HepG2 (cell line): ENCODE measurements around the gene C5orf24. TPM values are rescaled to one million over a fixed set of nuclear protein-coding genes. Genes with fewer than 3 reads are reported as not detected.

Source experiments
- ATAC-seq: fragments of 200-7000 bp; cut with Tn5 transposase; 3 replicates; pipeline ENCODE4 v1.9.1; 2020; ENCODE audit warnings: mild to moderate bottlenecking, moderate library complexity
- BruUV-seq: library from RNA; stranded (reverse); fragments of 400-500 nt; replicated peaks from 2 replicates; lab custom pipeline; 2021; lab: Mats Ljungman, UMichigan
- CTCF ChIA-PET: fragments of 300-600 bp; formaldehyde crosslinking; extraction: SDS; loops from one replicate; lab custom pipeline; 2021; ENCODE audit warnings: low total read pairs, inconsistent platforms, low intra/inter-chr PET ratio; lab: Yijun Ruan, JAX
- POLR2A ChIA-PET: fragments of 350-600 bp; sonication (Branson Sonifier 250); formaldehyde crosslinking; loops from one replicate; lab custom pipeline; 2020; ENCODE audit warnings: antibody characterized with exemption, inconsistent platforms; lab: Yijun Ruan, JAX
- DNase-seq: peaks from one replicate; pipeline ENCODE4 v3.0.0-alpha.2; 2015; ENCODE audit warnings: low spot score
- FAIRE-seq: peaks from 3 replicates; lab custom pipeline; 2011; peaks lifted over from hg19 to GRCh38; lab: Jason Lieb, UNC
- H2AFZ ChIP-seq: one replicate; pipeline ENCODE4 v1.6.1; 2011; ENCODE audit warnings: low read length, inconsistent platforms
- H3K27ac ChIP-seq: fragments of 300-600 bp; 3 replicates; pipeline ENCODE4 v1.8.0; 2011; ENCODE audit warnings: mixed run types, mild to moderate bottlenecking, mixed read lengths, low read length, inconsistent platforms; ENCODE audit not compliant: insufficient read depth; ENCODE audit errors: extremely low read length
- H3K27me3 ChIP-seq, 2 experiments: fragments of 200-600 bp in 1 of 2; 2 replicates in 1 of 2; 3 replicates in 1 of 2; pipeline versions ENCODE4 v1.6.0 to v1.8.0; 2011; ENCODE audit warnings: low read length in 2 of 2, mild to moderate bottlenecking in 2 of 2, moderate library complexity in 2 of 2, inconsistent platforms in 1 of 2; ENCODE audit not compliant: insufficient read depth in 2 of 2, control insufficient read depth in 1 of 2
- H3K36me3 ChIP-seq, 2 experiments: fragments of 200-600 bp in 1 of 2; replicated peaks in 1 of 2; 2 replicates in 1 of 2; 3 replicates in 1 of 2; pipeline versions ENCODE4 v1.5.1 to v1.8.0; 2011; ENCODE audit warnings: low read length in 2 of 2, inconsistent platforms in 1 of 2; ENCODE audit not compliant: insufficient read depth in 2 of 2, control insufficient read depth in 1 of 2
- H3K4me1 ChIP-seq: 2 replicates; pipeline ENCODE4 v1.5.1; 2012; ENCODE audit warnings: low read length, inconsistent platforms; ENCODE audit not compliant: insufficient read depth
- H3K4me2 ChIP-seq: 2 replicates; pipeline ENCODE4 v1.6.0; 2011; ENCODE audit warnings: low read depth, low read length, inconsistent platforms
- H3K4me3 ChIP-seq, 3 experiments: fragments of 200-600 bp in 1 of 3; sonication (generic), shearing (Covaris generic) in 1 of 3; replicated peaks in 1 of 3; 2 replicates each; pipeline ENCODE4 v1.5.1; 2011 to 2016; ENCODE audit warnings: low read length in 3 of 3, inconsistent platforms in 2 of 3, low read depth in 2 of 3, mild to moderate bottlenecking in 2 of 3, control low read depth in 1 of 3, mixed read lengths in 1 of 3; ENCODE audit not compliant: insufficient read depth in 1 of 3
- H3K79me2 ChIP-seq: one replicate; pipeline ENCODE4 v1.6.1; 2011; ENCODE audit warnings: low read length, inconsistent platforms; ENCODE audit not compliant: insufficient read depth
- H3K9ac ChIP-seq: 2 replicates; pipeline ENCODE4 v1.6.0; 2011; ENCODE audit warnings: mild to moderate bottlenecking, low read depth, low read length, inconsistent platforms; ENCODE audit not compliant: insufficient read depth
- H3K9me3 ChIP-seq: 2 replicates; pipeline ENCODE4 v1.5.1; 2012; ENCODE audit warnings: mild to moderate bottlenecking, low read length
- H4K20me1 ChIP-seq: 2 replicates; pipeline ENCODE4 v1.6.0; 2011; ENCODE audit warnings: inconsistent platforms, mild to moderate bottlenecking, low read length, moderate library complexity; ENCODE audit not compliant: insufficient read depth
- PRPF4 ChIP-seq: fragments of 200-400 bp; formaldehyde crosslinking; IDR thresholded peaks from 2 replicates; pipeline ENCODE4 v1.6.1; 2016; ENCODE audit warnings: low read length, low read depth; ENCODE audit not compliant: poor library complexity, severe bottlenecking
- RFXANK ChIP-seq: IDR thresholded peaks from 2 replicates; pipeline ENCODE4 v1.6.1; 2016
- ZBTB40 ChIP-seq, 2 experiments: fragments of 450-650 bp in 1 of 2; sonication (generic) in 1 of 2; formaldehyde crosslinking in 1 of 2; IDR thresholded peaks; 2 replicates each; pipeline versions ENCODE4 v1.6.1 to v1.8.0; 2016 to 2022; ENCODE audit warnings: antibody characterized with exemption in 1 of 2, mild to moderate bottlenecking in 1 of 2, missing genetic modification reagents in 1 of 2
- ZNF644 ChIP-seq: IDR thresholded peaks from 2 replicates; pipeline ENCODE4 v1.6.1; 2016; ENCODE audit warnings: low read depth
- ZNF652 ChIP-seq: IDR thresholded peaks from 2 replicates; pipeline ENCODE4 v1.6.1; 2016; ENCODE audit warnings: low read depth, borderline replicate concordance
- ZNF788 ChIP-seq: sonication (generic); formaldehyde crosslinking; IDR thresholded peaks from 2 replicates; pipeline ENCODE4 v1.5.0; 2020; ENCODE audit warnings: mild to moderate bottlenecking, missing genetic modification reagents, borderline replicate concordance
- WGBS: methylation state at CpG from one replicate; pipeline ENCODE4 v1.1.6; 2017; ENCODE audit warnings: low lambda C conversion rate; 5-methylcytosine and 5-hydroxymethylcytosine counted together
- in situ Hi-C: cut with HindIII; loops from 2 replicates; pipeline ENCODE4 v1.10.0; 2017; ENCODE audit warnings: low pct_unique_long_range_greater_than_20kb; ENCODE audit not compliant: extremely low pct_ligation_motif_present
- intact Hi-C: fragments of 100-400 bp; cut with micrococcal nuclease; formaldehyde crosslinking; loops from one replicate; pipeline ENCODE4 v1.10.0; 2022; ENCODE audit not compliant: unreplicated experiment
- polyA plus RNA-seq, 8 experiments: library from polyadenylated mRNA; depleted of rRNA in 3 of 8; stranded (reverse) in 7 of 8; unstranded in 1 of 8; fragments of >200 nt; fragmentation: Illumina TruSeq in 4 of 8; extraction: Trizol in 4 of 8; gene quantifications; 2 replicates each; pipeline versions ENCODE4 v1.2.1 to v1.2.3, GENCODE V29; 2011 to 2016; ENCODE audit warnings: low read depth in 4 of 8, missing spikeins in 1 of 8, mixed read lengths in 1 of 8; ENCODE audit not compliant: insufficient read depth in 1 of 8
- total RNA-seq, 5 experiments: library from RNA; depleted of rRNA; stranded (reverse); fragments of >200 nt; fragmentation: Illumina TruSeq; extraction: Trizol; gene quantifications; 2 replicates each; pipeline ENCODE4 v1.2.3, GENCODE V29; 2016; ENCODE audit warnings: low read depth in 1 of 5

Gene C5orf24
- total and polyA plus RNA-seq, 2 of the 13 experiments (the other 11 are each of a cell fraction or from before 2014, with no cell fraction given) = 34.6 to 41.5 TPM

DNA sequence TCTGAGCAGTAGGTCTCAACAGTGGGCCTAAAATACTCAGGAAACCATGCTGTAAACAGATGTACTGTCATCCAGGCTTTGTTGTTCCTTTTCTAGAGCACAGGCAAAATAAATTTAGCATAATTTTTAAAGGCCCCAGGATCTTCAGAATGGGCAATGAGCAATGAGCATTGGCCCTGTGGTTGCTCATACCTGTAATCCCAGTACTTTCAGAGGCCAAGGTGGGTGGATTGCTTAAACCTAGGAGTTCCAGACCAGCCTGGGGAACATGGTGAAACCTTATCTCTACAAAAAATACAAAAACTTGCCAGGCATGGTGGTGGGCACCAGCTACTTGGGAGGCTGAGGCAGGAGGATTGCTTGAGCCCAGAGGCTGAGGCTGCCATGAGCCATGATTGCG is 45.7 kb downstream of the C5orf24 start:
- TF ChIP-seq PRPF4 (no peak), ZBTB40 (IDR thresholded peaks at IDR 0.05) (no peak), ZBTB40 (CRISPR knock-in tag; IDR thresholded peaks at IDR 0.05) (no peak), ZNF652 (CRISPR knock-in tag) (no peak), ZNF644 (CRISPR knock-in tag) (no peak), RFXANK (CRISPR knock-in tag) (no peak), ZNF788 (CRISPR knock-in tag) (no peak)
- no peak overlapping the region for H3K9ac ChIP-seq
- peaks cover 2% of the 10 kb centered on the region; the same call in 1 of the 2 replicates for H3K4me1 ChIP-seq
- H3K4me3 ChIP-seq = no peak overlapping the region
- H3K4me2 ChIP-seq = no peak overlapping the region
- DNase-seq = no peak
- 100% methylated on average over 1 of the region's 1 CpG for WGBS
- in situ Hi-C loops (no loop called here), intact Hi-C loops (no loop called here)
- H3K79me2 ChIP-seq = peaks cover 6% of the 10 kb centered on the region
- H3K36me3 ChIP-seq = peaks cover 4 to 50% of the 10 kb centered on the region in 2 experiments
- no peak for FAIRE-seq
- H3K9me3 ChIP-seq = no peaks in the 10 kb centered on the region
- POLR2A ChIA-PET = interaction anchor here (0.8 kb wide), 1 partner anchor 13 kb away, joined by 4 read pairs; the partner anchor contains the start of gene PCBD2
- no peak overlapping the region for H2AFZ ChIP-seq
- H3K27ac ChIP-seq = no peak overlapping the region
- no peak for ATAC-seq
- CTCF ChIA-PET = no interaction called here
- no peaks in the 10 kb centered on the region for H4K20me1 ChIP-seq
- H3K27me3 ChIP-seq = no peaks in the 10 kb centered on the region
- no TSS peak for BruUV-seq
